Measurements from ENCODE around the gene PTPN13.

PTPN13 gene

GRCh38 chr4:86563416-86563815 lies 30.7 kb upstream of the PTPN13 start:
- Histone ChIP-seq H4K8ac (ENCODE audit: low read depth, low read length) (no peak overlapping the region), H2BK5ac (ENCODE audit: low read length) (no peak overlapping the region), H3K36me3 (ENCODE audit: control insufficient read depth, insufficient read depth, low read length) (no peaks in the 10 kb centered on the region), H2AK5ac (ENCODE audit: low read length) (no peak overlapping the region), H3K9ac (ENCODE audit: low read length) (no peak overlapping the region), H3K79me1 (ENCODE audit: low read length) (no peaks in the 10 kb centered on the region), H3K4me2 (ENCODE audit: low read length) (no peak overlapping the region), H3K27ac (ENCODE audit: low read depth, low read length) (no peak overlapping the region), H2BK15ac (replicated peaks; ENCODE audit: low read depth) (no peak overlapping the region), H3K18ac (ENCODE audit: low read length) (no peak overlapping the region), H3K4ac (ENCODE audit: low read depth, low read length) (no peak overlapping the region), H3K56ac (ENCODE audit: low read length) (no peak overlapping the region), H3K4me3 (ENCODE audit: low read length) (no peak overlapping the region), H3K23ac (ENCODE audit: low read length) (no peak overlapping the region), H3K27me3 (ENCODE audit: insufficient read depth, low read length, poor library complexity) (no peaks in the 10 kb centered on the region), H3K4me1 (ENCODE audit: control insufficient read depth, low read depth, low read length) (no peaks in the 10 kb centered on the region), H3K79me2 (ENCODE audit: control insufficient read depth, insufficient read depth, low read length) (no peaks in the 10 kb centered on the region), H4K5ac (ENCODE audit: low read length) (no peak overlapping the region), H2BK120ac (ENCODE audit: low read depth, low read length) (no peak overlapping the region)
- no CpG with 5 or more reads among the region's 2 CpGs for WGBS (ENCODE audit: extremely low coverage, insufficient coverage, low lambda C conversion rate)
- DNase-seq: no peak

- no peaks in the 10 kb centered on the region for H3K27me3 ChIP-seq (ENCODE audit: insufficient read depth, low read length, poor library complexity)
- H3K9ac ChIP-seq (ENCODE audit: low read length): no peak overlapping the region
- no peak overlapping the region for H3K27ac ChIP-seq (ENCODE audit: low read depth, low read length)
- DNase-seq: no peak
- H4K8ac ChIP-seq (ENCODE audit: low read depth, low read length): no peak overlapping the region
- no peaks in the 10 kb centered on the region for H3K79me2 ChIP-seq (ENCODE audit: control insufficient read depth, insufficient read depth, low read length)
- H3K36me3 ChIP-seq (ENCODE audit: control insufficient read depth, insufficient read depth, low read length): no peaks in the 10 kb centered on the region
- H3K23ac ChIP-seq (ENCODE audit: low read length): no peak overlapping the region
- H3K4me2 ChIP-seq (ENCODE audit: low read length): no peak overlapping the region
- H2AK5ac ChIP-seq (ENCODE audit: low read length): no peak overlapping the region
- no peak overlapping the region for H2BK5ac ChIP-seq (ENCODE audit: low read length)
- H2BK120ac ChIP-seq (ENCODE audit: low read depth, low read length): no peak overlapping the region
- no peak overlapping the region for H3K18ac ChIP-seq (ENCODE audit: low read length)
- H2BK15ac ChIP-seq (replicated peaks; ENCODE audit: low read depth): no peak overlapping the region
- H3K4me1 ChIP-seq (ENCODE audit: control insufficient read depth, low read depth, low read length): no peaks in the 10 kb centered on the region
- no peak overlapping the region for H3K4me3 ChIP-seq (ENCODE audit: low read length)
- no peak overlapping the region for H4K5ac ChIP-seq (ENCODE audit: low read length)
- no peaks in the 10 kb centered on the region for H3K79me1 ChIP-seq (ENCODE audit: low read length)
- no CpG with 5 or more reads among the region's 5 CpGs for WGBS (ENCODE audit: extremely low coverage, insufficient coverage, low lambda C conversion rate)
- no peak overlapping the region for H3K56ac ChIP-seq (ENCODE audit: low read length)
- no peak overlapping the region for H3K4ac ChIP-seq (ENCODE audit: low read depth, low read length)
Observed at GRCh38 chr4:86564795-86565194, 29.3 kb upstream of the PTPN13 start.

GRCh38 chr4:86565651-86566050 lies 28.5 kb upstream of the PTPN13 start:
- no peak overlapping the region for H2BK120ac ChIP-seq (ENCODE audit: low read depth, low read length)
- H4K8ac ChIP-seq (ENCODE audit: low read depth, low read length): no peak overlapping the region
- H3K79me2 ChIP-seq (ENCODE audit: control insufficient read depth, insufficient read depth, low read length): no peaks in the 10 kb centered on the region
- no peaks in the 10 kb centered on the region for H3K79me1 ChIP-seq (ENCODE audit: low read length)
- H3K9ac ChIP-seq (ENCODE audit: low read length): no peak overlapping the region
- H3K4me1 ChIP-seq (ENCODE audit: control insufficient read depth, low read depth, low read length): peaks cover under 1% of the 10 kb centered on the region
- DNase-seq: no peak
- no peak overlapping the region for H3K23ac ChIP-seq (ENCODE audit: low read length)
- no peak overlapping the region for H2BK5ac ChIP-seq (ENCODE audit: low read length)
- no peak overlapping the region for H3K18ac ChIP-seq (ENCODE audit: low read length)
- no peaks in the 10 kb centered on the region for H3K27me3 ChIP-seq (ENCODE audit: insufficient read depth, low read length, poor library complexity)
- H3K27ac ChIP-seq (ENCODE audit: low read depth, low read length): no peak overlapping the region
- no peak overlapping the region for H3K4me2 ChIP-seq (ENCODE audit: low read length)
- H3K4ac ChIP-seq (ENCODE audit: low read depth, low read length): no peak overlapping the region
- no CpG with 5 or more reads among the region's 2 CpGs for WGBS (ENCODE audit: extremely low coverage, insufficient coverage, low lambda C conversion rate)
- H2BK15ac ChIP-seq (replicated peaks; ENCODE audit: low read depth): no peak overlapping the region
- H3K36me3 ChIP-seq (ENCODE audit: control insufficient read depth, insufficient read depth, low read length): no peaks in the 10 kb centered on the region
- H3K4me3 ChIP-seq (ENCODE audit: low read length): no peak overlapping the region
- H3K56ac ChIP-seq (ENCODE audit: low read length): no peak overlapping the region
- no peak overlapping the region for H4K5ac ChIP-seq (ENCODE audit: low read length)
- no peak overlapping the region for H2AK5ac ChIP-seq (ENCODE audit: low read length)

DNA sequence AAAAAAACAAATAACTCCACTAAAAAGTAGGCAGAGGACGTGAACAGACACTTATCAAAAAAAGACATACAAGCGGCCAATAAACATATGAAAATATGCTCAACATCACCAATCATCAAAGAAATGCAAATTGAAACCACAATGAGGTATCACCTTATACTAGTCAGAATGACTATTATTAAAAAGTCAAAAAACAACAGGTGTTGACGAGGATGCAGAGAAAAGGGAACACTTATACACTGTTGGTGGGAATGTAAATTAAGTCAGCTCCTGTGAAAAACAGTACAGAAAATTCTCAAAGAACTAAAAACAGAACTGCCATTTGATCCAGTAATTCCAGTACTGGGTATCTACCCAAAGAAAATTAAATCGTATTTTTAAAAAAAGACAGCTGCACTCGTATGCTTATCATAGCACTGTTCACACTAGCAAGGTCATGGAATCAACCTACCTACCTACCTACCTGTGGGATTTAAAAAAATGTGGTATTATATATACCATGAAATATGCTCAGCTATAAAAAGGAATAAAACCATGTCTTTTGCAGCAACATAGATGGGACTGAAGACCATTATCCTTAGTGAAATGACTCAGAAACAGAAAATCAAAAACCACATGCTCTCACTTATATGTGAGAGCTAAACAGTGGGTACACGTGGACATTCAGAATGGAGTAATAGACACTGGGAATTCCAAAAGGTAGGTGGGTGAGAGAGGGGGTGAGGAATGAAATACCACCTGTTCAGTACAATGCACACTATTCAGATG lies 24.8 kb upstream of the PTPN13 start:
- no peak for DNase-seq
- no peak overlapping the region for H3K56ac ChIP-seq (ENCODE audit: low read length)
- H3K4me1 ChIP-seq (ENCODE audit: control insufficient read depth, low read depth, low read length): peaks cover 3% of the 10 kb centered on the region
- H4K5ac ChIP-seq (ENCODE audit: low read length): no peak overlapping the region
- no peak overlapping the region for H3K4ac ChIP-seq (ENCODE audit: low read depth, low read length)
- no CpG with 5 or more reads among the region's 6 CpGs for WGBS (ENCODE audit: extremely low coverage, insufficient coverage, low lambda C conversion rate)
- H3K79me1 ChIP-seq (ENCODE audit: low read length): no peaks in the 10 kb centered on the region
- H3K27ac ChIP-seq (ENCODE audit: low read depth, low read length): no peak overlapping the region
- no peak overlapping the region for H3K9ac ChIP-seq (ENCODE audit: low read length)
- no peak overlapping the region for H3K23ac ChIP-seq (ENCODE audit: low read length)
- H3K27me3 ChIP-seq (ENCODE audit: insufficient read depth, low read length, poor library complexity): no peaks in the 10 kb centered on the region
- no peaks in the 10 kb centered on the region for H3K36me3 ChIP-seq (ENCODE audit: control insufficient read depth, insufficient read depth, low read length)
- no peak overlapping the region for H2AK5ac ChIP-seq (ENCODE audit: low read length)
- H2BK120ac ChIP-seq (ENCODE audit: low read depth, low read length): no peak overlapping the region
- no peak overlapping the region for H4K8ac ChIP-seq (ENCODE audit: low read depth, low read length)
- H3K18ac ChIP-seq (ENCODE audit: low read length): no peak overlapping the region
- H2BK15ac ChIP-seq (replicated peaks; ENCODE audit: low read depth): no peak overlapping the region
- H3K79me2 ChIP-seq (ENCODE audit: control insufficient read depth, insufficient read depth, low read length): no peaks in the 10 kb centered on the region
- no peak overlapping the region for H3K4me2 ChIP-seq (ENCODE audit: low read length)
- H3K4me3 ChIP-seq (ENCODE audit: low read length): no peak overlapping the region
- H2BK5ac ChIP-seq (ENCODE audit: low read length): no peak overlapping the region

- Histone ChIP-seq H2BK5ac (ENCODE audit: low read length) (no peak overlapping the region), H3K18ac (ENCODE audit: low read length) (no peak overlapping the region), H3K4me3 (ENCODE audit: low read length) (no peak overlapping the region), H3K4me1 (ENCODE audit: control insufficient read depth, low read depth, low read length) (no peaks in the 10 kb centered on the region), H3K23ac (ENCODE audit: low read length) (no peak overlapping the region), H3K4me2 (ENCODE audit: low read length) (no peak overlapping the region), H4K5ac (ENCODE audit: low read length) (no peak overlapping the region), H2BK120ac (ENCODE audit: low read depth, low read length) (no peak overlapping the region), H3K27ac (ENCODE audit: low read depth, low read length) (no peak overlapping the region), H3K79me1 (ENCODE audit: low read length) (no peaks in the 10 kb centered on the region), H3K36me3 (ENCODE audit: control insufficient read depth, insufficient read depth, low read length) (no peaks in the 10 kb centered on the region), H3K4ac (ENCODE audit: low read depth, low read length) (no peak overlapping the region), H3K27me3 (ENCODE audit: insufficient read depth, low read length, poor library complexity) (no peaks in the 10 kb centered on the region), H4K8ac (ENCODE audit: low read depth, low read length) (no peak overlapping the region), H3K9ac (ENCODE audit: low read length) (no peak overlapping the region), H3K56ac (ENCODE audit: low read length) (no peak overlapping the region), H2BK15ac (replicated peaks; ENCODE audit: low read depth) (no peak overlapping the region), H3K79me2 (ENCODE audit: control insufficient read depth, insufficient read depth, low read length) (no peaks in the 10 kb centered on the region), H2AK5ac (ENCODE audit: low read length) (no peak overlapping the region)
- WGBS (ENCODE audit: extremely low coverage, insufficient coverage, low lambda C conversion rate): no CpG with 5 or more reads among the region's 6 CpGs
- DNase-seq: no peak
Observed at GRCh38 chr4:86579941-86580340, 14.2 kb upstream of the PTPN13 start.

DNA sequence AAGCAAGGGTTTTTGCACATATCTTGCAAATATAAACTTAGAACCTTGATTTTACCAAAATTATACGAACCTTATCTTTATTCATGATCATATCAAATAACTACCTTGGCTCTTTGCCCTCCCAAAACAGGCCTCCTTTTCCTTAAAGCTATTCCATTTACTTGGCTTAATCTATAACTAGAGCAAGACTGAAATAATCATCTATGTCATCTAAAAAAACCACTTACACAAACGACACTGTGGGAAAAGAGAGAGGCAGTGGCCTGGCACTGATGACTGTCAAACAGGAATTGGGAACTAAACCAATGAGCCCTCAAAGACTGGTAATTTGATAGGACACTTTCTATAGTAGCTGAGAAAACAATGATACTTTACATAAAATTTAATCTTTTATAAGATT lies 11.7 kb upstream of the PTPN13 start:
- H3K27me3 ChIP-seq (ENCODE audit: insufficient read depth, low read length, poor library complexity): no peaks in the 10 kb centered on the region
- no peak overlapping the region for H3K23ac ChIP-seq (ENCODE audit: low read length)
- no peak overlapping the region for H3K56ac ChIP-seq (ENCODE audit: low read length)
- H3K4me1 ChIP-seq (ENCODE audit: control insufficient read depth, low read depth, low read length): peaks cover 6% of the 10 kb centered on the region
- H3K4me3 ChIP-seq (ENCODE audit: low read length): no peak overlapping the region
- DNase-seq: no peak
- no peak overlapping the region for H2BK120ac ChIP-seq (ENCODE audit: low read depth, low read length)
- H2AK5ac ChIP-seq (ENCODE audit: low read length): no peak overlapping the region
- H3K18ac ChIP-seq (ENCODE audit: low read length): no peak overlapping the region
- no peak overlapping the region for H2BK5ac ChIP-seq (ENCODE audit: low read length)
- H3K4ac ChIP-seq (ENCODE audit: low read depth, low read length): no peak overlapping the region
- WGBS (ENCODE audit: extremely low coverage, insufficient coverage, low lambda C conversion rate): 100% methylated on average over 1 of the region's 2 CpGs
- H3K9ac ChIP-seq (ENCODE audit: low read length): no peak overlapping the region
- no peak overlapping the region for H4K5ac ChIP-seq (ENCODE audit: low read length)
- no peak overlapping the region for H3K27ac ChIP-seq (ENCODE audit: low read depth, low read length)
- no peaks in the 10 kb centered on the region for H3K36me3 ChIP-seq (ENCODE audit: control insufficient read depth, insufficient read depth, low read length)
- no peaks in the 10 kb centered on the region for H3K79me1 ChIP-seq (ENCODE audit: low read length)
- no peaks in the 10 kb centered on the region for H3K79me2 ChIP-seq (ENCODE audit: control insufficient read depth, insufficient read depth, low read length)
- H2BK15ac ChIP-seq (replicated peaks; ENCODE audit: low read depth): no peak overlapping the region
- H4K8ac ChIP-seq (ENCODE audit: low read depth, low read length): no peak overlapping the region
- H3K4me2 ChIP-seq (ENCODE audit: low read length): no peak overlapping the region
